GM21786 (cell line): ENCODE data around the gene DOCK11.
"Not testable (repeated sequence)": the region's sequence is repeated elsewhere in the genome, so short reads cannot be mapped to it uniquely, and the experiment has no call there.

Experiments
- ATAC-seq: cut with Tn5 transposase; IDR thresholded peaks from one replicate; pipeline ENCODE4 v1.9.1; 2021; ENCODE audit not compliant: unreplicated experiment

DOCK11 gene

GRCh38 chrX:118729042-118729652, 233.5 kb downstream of the DOCK11 start:
- ATAC-seq: no peak

DNA sequence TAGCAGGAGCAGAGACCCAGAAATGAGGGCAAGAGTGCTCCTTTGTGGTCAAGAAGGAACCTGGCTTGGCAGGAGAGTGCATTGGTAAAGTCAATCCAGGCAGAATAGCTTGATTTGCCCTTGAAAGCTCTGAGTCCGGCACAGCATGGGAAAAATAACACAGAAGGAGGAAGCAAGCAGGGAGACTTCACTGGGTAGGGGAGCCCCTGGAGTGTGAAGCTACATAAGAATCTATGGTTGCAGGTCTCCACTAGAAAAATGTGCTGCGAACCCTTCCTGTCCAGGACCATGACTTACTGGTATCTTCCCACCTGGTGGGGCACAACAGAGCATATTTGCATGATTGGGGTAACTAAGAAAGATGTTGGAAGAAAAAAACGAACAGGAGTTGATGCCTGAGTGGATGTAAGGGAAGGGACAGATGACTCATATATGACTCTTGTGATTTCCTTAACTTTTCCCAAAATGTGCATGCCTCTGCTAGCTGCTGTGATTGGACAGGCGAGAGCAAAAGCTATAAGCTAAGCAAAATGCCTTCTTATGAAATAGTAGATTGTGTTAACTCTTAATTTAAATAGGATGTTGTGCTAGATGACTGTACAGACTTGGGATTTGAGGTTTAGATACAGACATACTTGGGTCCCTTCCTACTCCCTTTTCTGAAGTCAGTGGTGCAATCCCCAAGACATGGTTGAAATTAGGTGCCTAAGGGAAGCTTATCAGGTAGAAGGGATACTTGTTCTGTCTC, 235.1 kb downstream of the DOCK11 start:
- ATAC-seq: no peak

- not testable (repeated sequence) for ATAC-seq
These were observed 236.9 kb downstream of the DOCK11 start for GRCh38 chrX:118732551-118732950.

GRCh38 chrX:118734909-118735308, 239.3 kb downstream of the DOCK11 start:
- ATAC-seq: no peak
